Activated CD8-positive, alpha-beta T cell treated with anti-CD3 and anti-CD28 coated beads for 36 hours (primary cell): ENCODE measurements around the gene GPC5. TPM values are rescaled to one million over a fixed set of nuclear protein-coding genes. Genes with fewer than 3 reads are reported as not detected.
"Not testable (repeated sequence)": the region's sequence is repeated elsewhere in the genome, so short reads cannot be mapped to it uniquely, and the experiment has no call there.

Experiments used
- ATAC-seq: fragments of 200-7000 bp; cut with Tn5 transposase; one replicate; pipeline ENCODE4 v1.10.0; 2021; ENCODE audit warnings: mild to moderate bottlenecking, moderate library complexity
- CTCF ChIA-PET: fragments of 350-600 bp; sonication (Branson Sonifier 250); formaldehyde crosslinking; loops from one replicate; lab custom pipeline; 2021; ENCODE audit warnings: antibody characterized with exemption; lab: Charles Lee
- POLR2A ChIA-PET: fragments of 350-600 bp; sonication (Branson Sonifier 250); formaldehyde crosslinking; loops from one replicate; lab custom pipeline; 2021; ENCODE audit warnings: antibody characterized with exemption; lab: Charles Lee
- DNase-seq: peaks from one replicate; pipeline ENCODE4 v3.0.0-alpha.2; 2020
- H3K27ac Mint-ChIP-seq: one replicate; pipeline ENCODE4 v1.8.0; 2021; ENCODE audit warnings: mild to moderate bottlenecking, mixed read lengths
- H3K27me3 Mint-ChIP-seq: one replicate; pipeline ENCODE4 v1.8.0; 2021; ENCODE audit warnings: mixed read lengths
- H3K36me3 Mint-ChIP-seq: one replicate; pipeline ENCODE4 v1.8.0; 2021; ENCODE audit warnings: low read depth, mixed read lengths
- H3K4me1 Mint-ChIP-seq: one replicate; pipeline ENCODE4 v1.8.0; 2021; ENCODE audit warnings: low read depth, mixed read lengths
- H3K4me3 Mint-ChIP-seq: one replicate; pipeline ENCODE4 v1.8.0; 2021; ENCODE audit warnings: mild to moderate bottlenecking, moderate library complexity, mixed read lengths
- H3K9me3 Mint-ChIP-seq: one replicate; pipeline ENCODE4 v1.8.0; 2021; ENCODE audit warnings: mixed read lengths
- intact Hi-C: fragments of 100-400 bp; cut with micrococcal nuclease; formaldehyde crosslinking; loops from one replicate; pipeline ENCODE4 v1.10.0; 2022
- total RNA-seq, 2 experiments: library from RNA; stranded (reverse); gene quantifications; one replicate each; pipeline ENCODE4 v1.2.3, GENCODE V29; 2021
- TF ChIP-seq, protein P1 (sequence below): fragments of 200-600 bp; IDR thresholded peaks from one replicate; pipeline ENCODE4 v1.8.0; 2022; ENCODE audit warnings: antibody characterized with exemption, mild to moderate bottlenecking

The GPC5 gene
- total RNA-seq, 2 experiments from 2014 or later: 0.13 to 0.14 TPM

DNA sequence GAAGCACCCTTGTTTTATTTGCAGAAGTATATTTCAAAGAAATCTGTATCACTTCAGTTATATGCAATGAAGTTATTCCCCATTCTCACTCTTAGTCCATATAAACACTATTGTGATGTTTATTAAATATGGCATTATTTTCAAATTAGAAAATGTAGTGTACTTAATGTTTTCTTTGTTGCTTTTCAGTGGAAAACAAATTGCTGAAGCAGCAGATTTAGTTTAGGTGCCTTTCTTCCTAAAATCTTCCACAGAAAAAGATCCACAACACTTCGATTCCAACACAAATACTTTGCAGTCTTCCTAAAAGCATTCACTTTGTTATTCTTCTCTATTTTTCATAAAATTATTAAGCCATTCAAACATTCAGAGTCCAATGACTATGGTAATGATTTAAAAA is 1336.1 kb downstream of the GPC5 start:
- intact Hi-C loops: no loop called here
- no peaks in the 10 kb centered on the region for H3K36me3 Mint-ChIP-seq
- H3K4me1 Mint-ChIP-seq: no peaks in the 10 kb centered on the region
- no peak for DNase-seq
- H3K27ac Mint-ChIP-seq: no peak overlapping the region
- no peak for ATAC-seq
- TF ChIP-seq, protein P1, sequence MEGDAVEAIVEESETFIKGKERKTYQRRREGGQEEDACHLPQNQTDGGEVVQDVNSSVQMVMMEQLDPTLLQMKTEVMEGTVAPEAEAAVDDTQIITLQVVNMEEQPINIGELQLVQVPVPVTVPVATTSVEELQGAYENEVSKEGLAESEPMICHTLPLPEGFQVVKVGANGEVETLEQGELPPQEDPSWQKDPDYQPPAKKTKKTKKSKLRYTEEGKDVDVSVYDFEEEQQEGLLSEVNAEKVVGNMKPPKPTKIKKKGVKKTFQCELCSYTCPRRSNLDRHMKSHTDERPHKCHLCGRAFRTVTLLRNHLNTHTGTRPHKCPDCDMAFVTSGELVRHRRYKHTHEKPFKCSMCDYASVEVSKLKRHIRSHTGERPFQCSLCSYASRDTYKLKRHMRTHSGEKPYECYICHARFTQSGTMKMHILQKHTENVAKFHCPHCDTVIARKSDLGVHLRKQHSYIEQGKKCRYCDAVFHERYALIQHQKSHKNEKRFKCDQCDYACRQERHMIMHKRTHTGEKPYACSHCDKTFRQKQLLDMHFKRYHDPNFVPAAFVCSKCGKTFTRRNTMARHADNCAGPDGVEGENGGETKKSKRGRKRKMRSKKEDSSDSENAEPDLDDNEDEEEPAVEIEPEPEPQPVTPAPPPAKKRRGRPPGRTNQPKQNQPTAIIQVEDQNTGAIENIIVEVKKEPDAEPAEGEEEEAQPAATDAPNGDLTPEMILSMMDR: no peak
- peaks cover 3% of the 10 kb centered on the region for H3K9me3 Mint-ChIP-seq
- ChIA-PET POLR2A (no interaction called here), CTCF (no interaction called here)
- H3K4me3 Mint-ChIP-seq: no peak overlapping the region
- no peaks in the 10 kb centered on the region for H3K27me3 Mint-ChIP-seq

DNA sequence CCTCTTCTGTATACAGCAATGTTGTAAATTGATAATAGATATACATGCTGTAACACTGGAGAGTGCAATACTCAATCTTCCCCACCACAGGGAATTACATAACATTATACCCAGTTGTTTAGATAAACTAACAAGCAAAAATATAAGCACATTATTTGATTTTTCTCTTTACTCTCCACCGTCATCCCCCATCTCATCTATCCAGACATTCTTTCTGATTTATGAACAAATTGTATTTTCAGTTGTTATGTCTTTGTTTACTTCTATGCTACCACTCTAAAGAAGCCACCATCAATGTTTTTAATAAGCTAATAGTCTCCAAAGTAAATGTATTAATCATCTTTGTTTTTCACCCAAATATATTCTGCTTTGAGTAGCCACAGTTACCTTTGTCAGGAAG is 1337.5 kb downstream of the GPC5 start:
- ATAC-seq: no peak

DNA sequence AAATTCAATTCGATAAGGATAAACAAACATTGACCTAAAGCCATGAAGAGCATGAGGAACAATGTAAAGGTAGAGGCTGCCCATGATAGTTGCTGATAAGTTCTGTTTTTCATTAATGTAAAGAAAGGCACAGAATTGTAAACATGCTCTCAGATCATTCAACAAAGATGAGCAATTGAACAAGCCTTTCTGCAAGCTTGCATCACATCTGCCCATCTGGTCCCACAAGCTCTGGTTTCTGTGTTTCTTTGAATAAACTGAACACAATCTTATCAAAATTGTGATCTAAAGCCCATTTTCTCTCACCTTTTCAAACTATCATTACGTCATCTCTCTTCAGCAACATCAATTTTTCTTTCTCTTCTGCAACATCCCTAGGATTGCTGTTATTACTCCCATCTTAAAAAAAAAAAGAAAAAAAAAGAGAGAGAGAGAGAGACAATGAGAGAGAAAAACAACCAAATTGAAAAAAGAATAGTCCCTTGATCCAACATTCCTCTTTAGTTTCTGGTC is 1340.9 kb downstream of the GPC5 start:
- no peak for DNase-seq
- TF ChIP-seq, protein P1: no peak
- Mint-ChIP-seq H3K9me3 (no peaks in the 10 kb centered on the region), H3K27ac (no peak overlapping the region), H3K27me3 (no peaks in the 10 kb centered on the region), H3K4me3 (no peak overlapping the region), H3K4me1 (no peaks in the 10 kb centered on the region), H3K36me3 (no peaks in the 10 kb centered on the region)
- CTCF ChIA-PET: no interaction called here
- ATAC-seq: no peak
- POLR2A ChIA-PET: no interaction called here
- intact Hi-C loops: no loop called here

More for the DNA sequence above, 1337.5 kb downstream of the GPC5 start:
- ChIA-PET POLR2A (no interaction called here), CTCF (no interaction called here)
- H3K27me3 Mint-ChIP-seq: no peaks in the 10 kb centered on the region
- H3K9me3 Mint-ChIP-seq: peaks cover 3% of the 10 kb centered on the region
- no peak overlapping the region for H3K4me3 Mint-ChIP-seq
- TF ChIP-seq, protein P1: no peak
- DNase-seq: no peak
- intact Hi-C loops: no loop called here
- no peaks in the 10 kb centered on the region for H3K36me3 Mint-ChIP-seq
- no peaks in the 10 kb centered on the region for H3K4me1 Mint-ChIP-seq
- H3K27ac Mint-ChIP-seq: no peak overlapping the region

DNA sequence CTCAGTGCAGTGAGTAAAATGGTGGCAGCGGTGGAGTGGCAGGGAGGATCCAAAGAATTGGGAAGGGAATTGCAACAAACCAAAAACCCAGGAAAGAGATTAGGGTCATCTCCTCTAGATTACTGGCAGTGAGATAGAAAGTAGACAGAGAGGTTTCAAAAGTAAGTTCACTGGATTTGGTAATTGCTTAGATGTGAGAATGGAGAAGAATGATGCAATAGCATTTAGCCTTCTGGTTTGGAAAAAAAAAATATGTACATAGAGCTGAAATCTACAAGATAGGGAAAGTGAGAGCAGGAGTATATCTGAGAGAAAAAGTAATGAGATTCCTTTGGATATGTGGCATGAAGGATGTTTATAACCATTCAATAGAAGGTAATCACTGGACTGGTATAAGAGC is 1345.6 kb downstream of the GPC5 start:
- Mint-ChIP-seq H3K27me3 (no peaks in the 10 kb centered on the region), H3K9me3 (no peaks in the 10 kb centered on the region), H3K4me3 (no peak overlapping the region), H3K36me3 (no peaks in the 10 kb centered on the region), H3K27ac (no peak overlapping the region), H3K4me1 (no peaks in the 10 kb centered on the region)
- CTCF ChIA-PET: interaction anchor here (1.6 kb wide), 1 partner anchor 19 kb away, joined by 3 read pairs; no protein-coding TSS in a partner anchor
- intact Hi-C loops: no loop called here
- ATAC-seq (no peak), DNase-seq (no peak)
- POLR2A ChIA-PET: no interaction called here
- TF ChIP-seq, protein P1: no peak

DNA sequence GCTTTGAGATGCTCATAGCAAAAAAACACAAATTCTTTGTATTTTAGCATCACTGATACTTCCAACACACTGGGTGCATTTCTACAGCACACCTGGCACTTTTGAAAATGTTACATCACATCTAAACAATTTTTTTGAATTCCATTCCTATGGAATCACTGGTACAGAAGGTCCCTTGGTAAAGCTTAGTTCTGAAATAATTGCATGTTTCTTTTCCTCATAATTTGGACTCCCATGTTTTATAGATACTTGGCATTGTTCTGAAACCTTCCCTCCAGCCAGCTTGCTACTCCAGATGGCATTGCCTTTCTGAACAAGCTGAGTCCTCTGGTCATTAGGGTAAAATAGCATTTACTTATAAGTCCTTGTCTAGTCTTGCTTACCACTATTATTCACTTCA is 1346.8 kb downstream of the GPC5 start:
- Mint-ChIP-seq H3K4me1 (no peaks in the 10 kb centered on the region), H3K27ac (no peak overlapping the region), H3K9me3 (no peaks in the 10 kb centered on the region), H3K36me3 (no peaks in the 10 kb centered on the region), H3K27me3 (no peaks in the 10 kb centered on the region), H3K4me3 (no peak overlapping the region)
- ATAC-seq (no peak), DNase-seq (no peak)
- intact Hi-C loops: no loop called here
- ChIA-PET POLR2A (no interaction called here), CTCF (no interaction called here)
- TF ChIP-seq, protein P1: no peak

DNA sequence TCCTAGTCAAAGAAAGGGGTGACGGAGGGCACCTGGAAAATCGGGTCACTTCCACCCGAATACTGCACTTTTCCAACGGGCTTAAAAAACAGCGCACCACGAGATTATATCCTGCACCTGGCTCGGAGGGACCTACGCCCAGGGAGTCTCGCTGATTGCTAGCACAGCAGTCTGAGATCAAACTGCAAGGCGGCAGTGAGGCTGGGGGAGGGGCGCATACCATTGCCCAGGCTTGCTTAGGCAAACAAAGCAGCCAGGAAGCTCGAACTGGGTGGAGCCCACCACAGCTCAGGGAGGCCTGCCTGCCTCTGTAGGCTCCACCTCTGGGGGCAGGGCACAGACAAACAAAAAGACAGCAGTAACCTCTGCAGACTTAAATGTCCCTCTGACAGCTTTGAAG is 1354.3 kb downstream of the GPC5 start:
- H3K9me3 Mint-ChIP-seq, H3K4me1 Mint-ChIP-seq, H3K36me3 Mint-ChIP-seq, POLR2A ChIA-PET, H3K4me3 Mint-ChIP-seq, CTCF ChIA-PET, H3K27ac Mint-ChIP-seq, ATAC-seq, intact Hi-C loops, H3K27me3 Mint-ChIP-seq, DNase-seq: not testable (repeated sequence)
